Right lobe of liver (tissue), 6 donors: ENCODE results near the gene CUX1. TPM values are rescaled to one million over a fixed set of nuclear protein-coding genes. Genes with fewer than 3 reads are reported as not detected.
A peak's percentile ranks its signal among the peaks of the same experiment; 100 is the strongest.

Experiments used
- ATAC-seq, 4 donors: fragments of 200-7000 bp; cut with Tn5 transposase; one replicate each; pipeline ENCODE4 v1.9.1; 2020; ENCODE audit warnings: mild to moderate bottlenecking in 4 of 4, moderate library complexity in 4 of 4
- DNase-seq, 3 donors: peaks; one replicate each; pipeline ENCODE4 v3.0.0-alpha.2; 2020
- H3K27ac ChIP-seq, 3 donors: fragments of 200-600 bp; one replicate each; pipeline ENCODE4 v1.8.0; 2022
- H3K27me3 ChIP-seq, 2 donors: fragments of 200-600 bp; one replicate each; pipeline ENCODE4 v1.8.0; 2022
- H3K36me3 ChIP-seq, 4 donors: fragments of 200-600 bp; sonication (generic) in 1 of 4; one replicate each; pipeline versions ENCODE4 v1.5.1 to v1.8.0; 2017 to 2022; ENCODE audit warnings: control low read depth in 1 of 4
- H3K4me1 ChIP-seq, 4 donors: fragments of 200-600 bp; sonication (generic) in 1 of 4; one replicate each; pipeline versions ENCODE4 v1.5.1 to v1.8.0; 2017 to 2022; ENCODE audit warnings: control low read depth in 1 of 4
- H3K4me3 ChIP-seq, 3 donors: fragments of 200-600 bp; one replicate each; pipeline ENCODE4 v1.8.0; 2022
- H3K9me3 ChIP-seq, 4 donors: fragments of 200-600 bp; sonication (generic) in 1 of 4; one replicate each; pipeline versions ENCODE4 v1.5.1 to v1.8.0; 2017 to 2022; ENCODE audit warnings: control low read depth in 1 of 4
- CTCF ChIP-seq, 4 donors: fragments of 200-600 bp in 3 of 4; fragments of 450-650 bp in 1 of 4; IDR thresholded peaks; one replicate each; pipeline versions ENCODE4 v1.5.1 to v1.8.0; 2016 to 2022; ENCODE audit warnings: antibody characterized with exemption in 4 of 4, mild to moderate bottlenecking in 2 of 4
- POLR2A ChIP-seq: fragments of 450-650 bp; IDR thresholded peaks from one replicate; pipeline ENCODE4 v1.6.1; 2017; ENCODE audit warnings: antibody characterized with exemption, mild to moderate bottlenecking
- WGBS: methylation state at CpG from one replicate; pipeline ENCODE4 v1.1.6; 2018; ENCODE audit warnings: low coverage, low lambda C conversion rate; ENCODE audit not compliant: insufficient coverage; ENCODE audit errors: missing lambda C conversion rate; 5-methylcytosine and 5-hydroxymethylcytosine counted together
- intact Hi-C, 2 donors: fragments of 100-400 bp; cut with DNase I; formaldehyde crosslinking; loops; one replicate each; pipeline versions ENCODE4 v1.11.2 to v1.14.1; 2022
- total RNA-seq, 6 experiments: library from RNA; depleted of rRNA in 2 of 6; stranded (reverse); fragments of >200 nt in 2 of 6; fragmentation: NEBNext Ultra II Directional in 3 of 6; extraction: Animal tissue kit (Norgen Biotek cat#: 25700) in 3 of 6; gene quantifications; one replicate each; pipeline versions ENCODE4 v1.1.0 to v1.2.4, GENCODE V29; 2016 to 2023
- donor health status: DM: no; HTN: yes; CAD: no.
- donor health status: DM: no; HTN: no; CAD: no.
- donor health status: DM: no; HTN: no; CAD: no.
- donor health status: DM: no; HTN: yes; CAD: no.
- donor health status: DM: no; HTN: yes; CAD: no.

The CUX1 gene
- total RNA-seq, 6 experiments from 2014 or later: 34.3 to 53.1 (median 40.6) TPM

DNA sequence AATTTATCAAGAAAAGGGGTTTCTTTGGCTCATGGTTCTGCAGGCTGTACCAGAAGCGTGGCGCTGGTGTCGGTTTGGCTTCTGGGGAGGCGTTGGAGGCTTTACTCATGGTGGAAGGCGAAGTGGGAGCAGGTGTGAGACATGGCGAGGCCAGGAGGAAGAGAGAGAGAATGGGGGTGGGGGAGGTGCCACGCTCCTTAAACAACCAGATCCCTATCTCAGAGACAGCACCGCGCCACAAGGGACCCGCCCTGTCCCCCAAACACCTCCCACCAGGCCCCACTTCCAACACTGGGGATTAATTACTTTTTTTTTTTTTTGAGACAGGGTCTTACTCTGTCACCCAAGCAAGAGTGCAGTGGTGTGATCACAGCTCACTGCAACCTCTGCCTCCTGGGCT lies 451.2 kb downstream of the CUX1 start:
- no peak for TF ChIP-seq POLR2A
- TF ChIP-seq CTCF (IDR thresholded peaks at IDR 0.05): no peak
- 88% methylated on average over 6 of the region's 10 CpGs for WGBS
- Histone ChIP-seq H3K27me3 (no peaks in the 10 kb centered on the region), H3K9me3 (no peaks in the 10 kb centered on the region), H3K4me1 (no peaks in the 10 kb centered on the region), H3K27ac (no peak overlapping the region), H3K36me3 (no peaks in the 10 kb centered on the region), H3K4me3 (no peak overlapping the region)
- ATAC-seq: no peak
- intact Hi-C loops: loop anchor here in 1 of 2 donors (5.0 kb wide), 1 partner anchor 721 kb away; no protein-coding TSS in a partner anchor
- DNase-seq: no peak

DNA sequence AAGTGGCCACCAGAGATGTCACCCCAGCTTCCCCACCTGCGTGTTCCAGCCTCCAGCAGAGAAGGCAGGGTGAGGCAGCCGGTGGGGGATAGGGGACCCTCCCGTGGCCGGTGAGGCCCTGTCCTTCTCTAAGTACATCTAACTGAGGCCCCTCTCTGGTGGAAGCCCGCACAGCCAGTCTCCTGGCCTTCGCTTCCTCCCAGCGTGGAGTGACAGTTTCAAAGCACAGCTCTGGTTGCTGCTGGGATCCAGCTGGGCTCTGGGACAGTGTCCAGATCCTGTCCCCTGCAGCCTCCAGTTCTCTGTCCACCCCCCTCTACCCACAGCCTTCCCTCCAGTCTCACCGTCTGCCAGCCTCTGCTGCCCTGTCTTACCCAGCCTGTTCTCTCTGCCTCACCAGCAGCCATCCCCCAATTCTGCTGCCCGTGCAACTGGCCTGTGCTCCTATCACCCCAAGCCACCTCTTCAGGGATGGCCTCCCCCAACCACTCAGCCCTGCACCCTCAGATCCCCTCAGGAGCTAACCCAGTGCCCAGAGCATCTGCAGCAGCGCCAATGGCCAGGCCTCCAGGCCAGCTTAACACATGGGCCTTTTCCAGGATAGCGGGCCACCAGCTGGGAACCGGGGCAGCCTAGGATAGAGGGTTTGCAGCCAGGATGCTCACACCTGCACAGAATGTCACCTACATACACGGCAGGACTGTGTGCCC lies 452.9 kb downstream of the CUX1 start:
- H3K4me3 ChIP-seq: no peak overlapping the region
- 59% methylated on average over 6 of the region's 13 CpGs for WGBS
- no peaks in the 10 kb centered on the region for H3K9me3 ChIP-seq
- no peak for ATAC-seq
- no peaks in the 10 kb centered on the region for H3K27me3 ChIP-seq
- intact Hi-C loops: loop anchor here in 1 of 2 donors (5.0 kb wide), 1 partner anchor 728 kb away; no protein-coding TSS in a partner anchor
- no peak overlapping the region for H3K27ac ChIP-seq
- H3K4me1 ChIP-seq: no peaks in the 10 kb centered on the region
- H3K36me3 ChIP-seq: no peaks in the 10 kb centered on the region
- TF ChIP-seq POLR2A: no peak
- TF ChIP-seq CTCF (IDR thresholded peaks at IDR 0.05): no peak
- DNase-seq: no peak

DNA sequence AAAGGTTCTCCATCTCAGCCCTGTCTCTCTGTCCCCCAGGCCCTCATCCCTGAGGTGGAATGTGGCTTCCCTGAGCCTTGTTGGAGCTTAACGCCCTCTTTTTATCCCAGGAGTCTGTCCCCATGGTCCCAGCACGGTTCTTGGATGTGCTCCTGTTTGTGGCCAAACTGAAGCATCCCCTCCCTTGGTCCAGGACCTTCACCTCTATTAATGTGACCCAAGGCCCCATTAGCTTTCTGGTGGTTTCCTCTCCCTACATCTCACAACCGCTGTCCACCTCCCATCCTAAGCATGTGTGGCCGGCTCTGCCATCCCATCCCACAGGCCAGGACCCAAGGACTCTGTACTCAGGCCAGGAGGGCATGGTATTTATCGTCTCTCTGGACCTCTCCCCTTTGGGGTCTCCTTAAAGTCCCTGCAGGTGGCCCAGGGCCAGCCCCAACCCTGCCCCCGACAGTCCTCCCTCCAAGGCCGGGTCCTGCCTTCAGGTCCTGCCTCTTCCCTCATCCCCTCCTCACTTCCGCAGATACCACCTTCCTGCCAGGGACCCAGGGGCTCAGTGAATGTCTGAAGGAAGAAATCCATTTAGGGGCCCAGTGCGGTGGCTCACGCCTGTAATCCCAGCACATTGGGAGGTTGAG lies 453.9 kb downstream of the CUX1 start:
- no peak for TF ChIP-seq CTCF (IDR thresholded peaks at IDR 0.05)
- TF ChIP-seq POLR2A: no peak
- Histone ChIP-seq H3K27me3 (no peaks in the 10 kb centered on the region), H3K36me3 (no peaks in the 10 kb centered on the region), H3K4me1 (no peaks in the 10 kb centered on the region), H3K27ac (no peak overlapping the region), H3K9me3 (no peaks in the 10 kb centered on the region), H3K4me3 (no peak overlapping the region)
- intact Hi-C loops: loop anchor here in 1 of 2 donors (5.0 kb wide), 1 partner anchor 729 kb away; no protein-coding TSS in a partner anchor
- DNase-seq (no peak), ATAC-seq (no peak)
- 95% methylated on average over 6 of the region's 10 CpGs for WGBS

- no peaks in the 10 kb centered on the region for H3K27me3 ChIP-seq
- intact Hi-C loops: loop anchor here in 1 of 2 donors (5.0 kb wide), 1 partner anchor 730 kb away; no protein-coding TSS in a partner anchor
- WGBS: 56% methylated on average over 8 of the region's 21 CpGs
- TF ChIP-seq POLR2A: no peak
- peak; percentile 91 to 96 (median 94) for TF ChIP-seq CTCF (IDR thresholded peaks at IDR 0.05)
- H3K9me3 ChIP-seq: no peaks in the 10 kb centered on the region
- DNase-seq (peak; percentile 84 to 86 (median 86)), ATAC-seq (peak; percentile 93 to 99 (median 97))
- H3K27ac ChIP-seq: no peak overlapping the region
- no peak overlapping the region for H3K4me3 ChIP-seq
- no peaks in the 10 kb centered on the region for H3K36me3 ChIP-seq
- H3K4me1 ChIP-seq: no peaks in the 10 kb centered on the region
Observed at GRCh38 chr7:102272075-102272916, 454.9 kb downstream of the CUX1 start.
